Measurements from ENCODE around the gene CPVL.

The CPVL gene

GRCh38 chr7:29102558-29103151, 43.7 kb downstream of the CPVL start (continued):
- no peak for TF ChIP-seq ZSCAN18 (tag by site-specific recombination; IDR thresholded peaks at IDR 0.05)

GRCh38 chr7:29100924-29101323, 45.4 kb downstream of the CPVL start:
- Histone ChIP-seq H3K9me3 (ENCODE audit: control insufficient read depth, insufficient read depth, low read depth, low read length) (no peaks in the 10 kb centered on the region), H3K4me3 (ENCODE audit: low read depth, low read length) (no peak overlapping the region), H3K36me3 (ENCODE audit: control insufficient read depth in 2 of 2, insufficient read depth in 1 of 2, low read length in 2 of 2) (no peaks in the 10 kb centered on the region), H3K27ac (ENCODE audit: extremely low read depth, low read depth, low read length) (no peak overlapping the region), H3K4me1 (ENCODE audit: control insufficient read depth, insufficient read depth, low read length) (0 out of 2 replicates have a peak, but pooled peaks cover 3% of the 10 kb centered on the region)
- TF ChIP-seq MEIS1 (CRISPR knock-in tag; IDR thresholded peaks at IDR 0.05; ENCODE audit: borderline replicate concordance): no peak
- no peak for TF ChIP-seq ZNF155 (tag by site-specific recombination; IDR thresholded peaks at IDR 0.05)
- TF ChIP-seq ZNF169 (tag by site-specific recombination; IDR thresholded peaks at IDR 0.05): no peak
- TF ChIP-seq ZNF16 (tag by site-specific recombination; IDR thresholded peaks at IDR 0.05; ENCODE audit: low read depth): no peak
- no peak for TF ChIP-seq ZNF768 (tag by site-specific recombination; IDR thresholded peaks at IDR 0.05)
- TF ChIP-seq ZNF639 (tag by site-specific recombination; IDR thresholded peaks at IDR 0.05): no peak
- TF ChIP-seq ZFP3 (tag by site-specific recombination; IDR thresholded peaks at IDR 0.05; ENCODE audit: low read depth): no peak
- TF ChIP-seq SCRT1 (tag by site-specific recombination; IDR thresholded peaks at IDR 0.05; ENCODE audit: borderline replicate concordance): no peak
- TF ChIP-seq, protein P1, sequence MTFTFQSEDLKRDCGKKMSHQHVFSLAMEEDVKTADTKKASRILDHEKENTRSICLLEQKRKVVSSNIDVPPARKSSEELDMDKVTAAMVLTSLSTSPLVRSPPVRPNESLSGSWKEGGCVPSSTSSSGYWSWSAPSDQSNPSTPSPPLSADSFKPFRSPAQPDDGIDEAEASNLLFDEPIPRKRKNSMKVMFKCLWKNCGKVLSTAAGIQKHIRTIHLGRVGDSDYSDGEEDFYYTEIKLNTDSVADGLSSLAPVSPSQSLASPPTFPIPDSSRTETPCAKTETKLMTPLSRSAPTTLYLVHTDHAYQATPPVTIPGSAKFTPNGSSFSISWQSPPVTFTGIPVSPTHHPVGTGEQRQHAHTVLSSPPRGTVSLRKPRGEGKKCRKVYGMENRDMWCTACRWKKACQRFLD (tag by site-specific recombination; IDR thresholded peaks at IDR 0.05): no peak
- no peak for TF ChIP-seq ZBTB8A (tag by site-specific recombination; IDR thresholded peaks at IDR 0.05)
- TF ChIP-seq GLIS1 (tag by site-specific recombination; IDR thresholded peaks at IDR 0.05): no peak
- no peak for TF ChIP-seq ZXDB (tag by site-specific recombination; IDR thresholded peaks at IDR 0.05)
- no peak for TF ChIP-seq ZNF626 (tag by site-specific recombination; IDR thresholded peaks at IDR 0.05)
- TF ChIP-seq, protein P2, sequence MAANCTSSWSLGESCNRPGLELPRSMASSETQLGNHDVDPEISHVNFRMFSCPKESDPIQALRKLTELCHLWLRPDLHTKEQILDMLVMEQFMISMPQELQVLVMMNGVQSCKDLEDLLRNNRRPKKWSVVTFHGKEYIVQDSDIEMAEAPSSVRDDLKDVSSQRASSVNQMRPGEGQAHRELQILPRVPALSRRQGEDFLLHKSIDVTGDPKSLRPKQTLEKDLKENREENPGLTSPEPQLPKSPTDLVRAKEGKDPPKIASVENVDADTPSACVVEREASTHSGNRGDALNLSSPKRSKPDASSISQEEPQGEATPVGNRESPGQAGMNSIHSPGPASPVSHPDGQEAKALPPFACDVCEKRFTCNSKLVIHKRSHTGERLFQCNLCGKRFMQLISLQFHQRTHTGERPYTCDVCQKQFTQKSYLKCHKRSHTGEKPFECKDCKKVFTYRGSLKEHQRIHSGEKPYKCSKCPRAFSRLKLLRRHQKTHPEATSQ (tag by site-specific recombination; IDR thresholded peaks at IDR 0.05): no peak
- no peak for TF ChIP-seq GLI2 (tag by site-specific recombination; IDR thresholded peaks at IDR 0.05; ENCODE audit: borderline replicate concordance, low read depth)
- POLR2A ChIA-PET: no interaction called here
- CTCF ChIA-PET: interaction anchor here (0.6 to 5.9 kb wide), 8 partner anchors 10 to 179 kb away, joined by 3 to 66 read pairs (median 8); no protein-coding TSS in a partner anchor

Measured in HEK293 (cell line).